MCF 10A (cell line): ENCODE results near the gene GUCA2A. TPM values are rescaled to one million over a fixed set of nuclear protein-coding genes. Genes with fewer than 3 reads are reported as not detected.

Source experiments
- BruUV-seq: library from RNA; stranded (reverse); fragments of 400-500 nt; replicated peaks from 2 replicates; lab custom pipeline; 2021; lab: Mats Ljungman, UMichigan
- CTCF ChIA-PET: fragments of 300-600 bp; sonication (Branson Sonifier 250); formaldehyde crosslinking; extraction: SDS; loops from one replicate; lab custom pipeline; 2021; ENCODE audit warnings: antibody characterized with exemption, inconsistent platforms; lab: Yijun Ruan, JAX
- POLR2A ChIA-PET: fragments of 300-600, 350-650 bp; sonication (Branson Sonifier 250); formaldehyde crosslinking; extraction: SDS; loops from one replicate; lab custom pipeline; 2020; ENCODE audit warnings: antibody characterized with exemption, inconsistent platforms; lab: Yijun Ruan, JAX
- DNase-seq: peaks from one replicate; pipeline ENCODE4 v3.0.0-alpha.2; 2018; ENCODE audit not compliant: unreplicated experiment
- H3K27ac Mint-ChIP-seq: one replicate; pipeline ENCODE4 v1.8.0; 2022; ENCODE audit warnings: mild to moderate bottlenecking, low read depth, mixed read lengths; ENCODE audit not compliant: unreplicated experiment
- H3K27me3 Mint-ChIP-seq: one replicate; pipeline ENCODE4 v1.8.0; 2022; ENCODE audit warnings: mixed read lengths; ENCODE audit not compliant: insufficient read depth, unreplicated experiment
- H3K36me3 Mint-ChIP-seq: one replicate; pipeline ENCODE4 v1.8.0; 2022; ENCODE audit warnings: mild to moderate bottlenecking, moderate library complexity, mixed read lengths; ENCODE audit not compliant: insufficient read depth, unreplicated experiment
- H3K4me1 Mint-ChIP-seq: one replicate; pipeline ENCODE4 v1.8.0; 2022; ENCODE audit warnings: mixed read lengths; ENCODE audit not compliant: insufficient read depth, unreplicated experiment
- H3K4me3 Mint-ChIP-seq: one replicate; pipeline ENCODE4 v1.8.0; 2022; ENCODE audit warnings: mild to moderate bottlenecking, moderate library complexity, mixed read lengths; ENCODE audit not compliant: unreplicated experiment
- H3K9me3 Mint-ChIP-seq: one replicate; pipeline ENCODE4 v1.8.0; 2022; ENCODE audit warnings: mixed read lengths; ENCODE audit not compliant: unreplicated experiment
- CTCF ChIP-seq: fragments of 200-600 bp; IDR thresholded peaks from one replicate; pipeline ENCODE4 v1.8.0; 2022; ENCODE audit warnings: antibody characterized with exemption, mild to moderate bottlenecking; ENCODE audit not compliant: unreplicated experiment
- intact Hi-C: fragments of 100-400 bp; cut with micrococcal nuclease; formaldehyde crosslinking; loops from 2 replicates; pipeline ENCODE4 v1.14.1; 2022
- total RNA-seq: library from RNA; stranded (reverse); gene quantifications from 2 replicates; pipeline ENCODE4 v1.2.3, GENCODE V29; 2022

The GUCA2A gene
- total RNA-seq, 1 experiment from 2014 or later = not detected

- POLR2A ChIA-PET = no interaction called here
- Mint-ChIP-seq H3K27ac (no peak overlapping the region), H3K27me3 (peaks cover 40% of the 10 kb centered on the region), H3K36me3 (no peaks in the 10 kb centered on the region), H3K4me3 (no peak overlapping the region), H3K4me1 (no peaks in the 10 kb centered on the region), H3K9me3 (peaks cover 7% of the 10 kb centered on the region)
- CTCF ChIA-PET = no interaction called here
- no peak for TF ChIP-seq CTCF
- BruUV-seq = no TSS peak
- no peak for DNase-seq
- intact Hi-C loops = no loop called here
Measured at GRCh38 chr1:42118125-42118524, 46.4 kb downstream of the GUCA2A start.

GRCh38 chr1:42117214-42117613 is 47.3 kb downstream of the GUCA2A start:
- no peak for DNase-seq
- H3K27me3 Mint-ChIP-seq = peaks cover 40% of the 10 kb centered on the region
- POLR2A ChIA-PET = no interaction called here
- CTCF ChIA-PET = no interaction called here
- TF ChIP-seq CTCF = no peak
- H3K9me3 Mint-ChIP-seq = peaks cover 7% of the 10 kb centered on the region
- H3K27ac Mint-ChIP-seq = no peak overlapping the region
- no peak overlapping the region for H3K4me3 Mint-ChIP-seq
- no TSS peak for BruUV-seq
- intact Hi-C loops = no loop called here
- H3K4me1 Mint-ChIP-seq = no peaks in the 10 kb centered on the region
- no peaks in the 10 kb centered on the region for H3K36me3 Mint-ChIP-seq

- intact Hi-C loops = no loop called here
- TF ChIP-seq CTCF = no peak
Measured at GRCh38 chr1:42114229-42114628, 50.3 kb downstream of the GUCA2A start.

More at GRCh38 chr1:42114229-42114628, 50.3 kb downstream of the GUCA2A start:
- ChIA-PET POLR2A (no interaction called here), CTCF (no interaction called here)
- Mint-ChIP-seq H3K27ac (no peak overlapping the region), H3K36me3 (no peaks in the 10 kb centered on the region), H3K4me3 (no peak overlapping the region), H3K9me3 (no peaks in the 10 kb centered on the region), H3K27me3 (peaks cover 28% of the 10 kb centered on the region), H3K4me1 (no peaks in the 10 kb centered on the region)
- no TSS peak for BruUV-seq
- DNase-seq = no peak

Other genes starting within 250 kb of the GUCA2A start
- gene HIVEP3, start 245.8 kb downstream of the GUCA2A start, total RNA-seq = 0.61 and 1.2 TPM in 2 replicates
- gene GUCA2B, start 11.3 kb downstream of the GUCA2A start, total RNA-seq = not detected in 2 replicates
- 42.2 and 43.7 TPM in 2 replicates for gene FOXJ3, start 170.5 kb upstream of the GUCA2A start, total RNA-seq
- not detected in 2 replicates for gene RIMKLA, start 216.0 kb upstream of the GUCA2A start, total RNA-seq